Measurements from ENCODE around the gene VIT.
A peak's percentile ranks its signal among the peaks of the same experiment; 100 is the strongest.

The VIT gene

DNA sequence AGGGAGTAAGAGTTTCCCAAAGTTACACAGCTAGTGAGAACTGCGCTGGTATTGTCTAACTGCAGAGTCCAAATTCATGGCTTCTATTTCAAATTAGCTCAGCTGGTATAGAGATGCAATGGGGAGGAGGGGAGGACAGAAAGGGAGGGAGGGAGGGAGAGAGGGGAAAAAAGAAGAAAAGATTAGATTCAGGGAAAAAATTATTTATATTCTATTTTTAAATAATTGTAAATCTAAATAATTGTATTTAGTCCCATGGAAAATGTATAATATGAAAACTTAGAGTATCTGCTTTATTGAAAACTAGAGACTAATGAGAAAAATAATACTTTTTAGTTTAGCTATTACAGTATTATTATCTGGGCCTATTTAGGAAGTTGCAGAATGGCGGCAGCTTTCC lies 37.3 kb upstream of the VIT start:
- no peak for TF ChIP-seq CTCF (IDR thresholded peaks at IDR 0.05)

DNA sequence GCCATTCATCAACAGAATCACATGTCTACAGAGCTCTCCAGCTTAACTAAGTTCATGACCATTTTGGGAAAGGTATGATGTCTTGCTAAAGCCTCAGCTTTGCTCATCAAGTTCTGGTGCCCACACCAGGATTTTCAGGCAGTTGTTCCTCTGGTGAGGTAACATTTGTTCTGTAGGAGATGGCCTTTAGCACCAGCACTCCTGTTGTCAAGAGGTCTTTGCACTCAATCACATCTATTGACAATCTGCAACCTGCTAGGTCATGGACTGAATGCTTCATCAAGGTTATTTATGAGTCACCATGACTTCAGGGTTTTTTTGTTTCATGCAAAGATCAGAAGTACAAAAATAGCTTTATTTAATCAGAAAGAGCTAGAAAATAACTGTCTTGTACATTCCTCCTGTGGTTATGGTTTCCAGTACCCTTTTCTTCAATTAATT lies 36.6 kb upstream of the VIT start:
- no peak for TF ChIP-seq CTCF (IDR thresholded peaks at IDR 0.05)

DNA sequence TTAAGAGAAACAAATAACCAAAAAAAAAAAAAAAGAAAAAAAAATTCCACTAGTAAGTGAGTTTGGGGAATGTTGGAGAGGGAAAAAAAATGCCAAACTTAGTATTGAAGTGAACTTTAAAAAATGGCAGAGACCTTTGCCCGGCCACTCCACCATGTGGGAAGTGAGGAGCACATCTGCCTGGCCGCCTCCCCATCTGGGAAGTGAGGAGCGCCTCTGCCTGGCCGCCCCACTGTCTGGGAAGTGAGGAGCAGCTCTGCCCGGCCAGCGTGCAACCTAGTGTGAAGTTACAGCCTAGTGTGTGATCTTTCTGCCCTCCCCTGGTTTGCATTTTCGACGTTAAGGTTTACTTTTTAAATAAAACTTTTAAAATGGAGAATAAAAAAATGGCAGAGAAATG lies 33.9 kb upstream of the VIT start:
- TF ChIP-seq CTCF (IDR thresholded peaks at IDR 0.05), result no peak

DNA sequence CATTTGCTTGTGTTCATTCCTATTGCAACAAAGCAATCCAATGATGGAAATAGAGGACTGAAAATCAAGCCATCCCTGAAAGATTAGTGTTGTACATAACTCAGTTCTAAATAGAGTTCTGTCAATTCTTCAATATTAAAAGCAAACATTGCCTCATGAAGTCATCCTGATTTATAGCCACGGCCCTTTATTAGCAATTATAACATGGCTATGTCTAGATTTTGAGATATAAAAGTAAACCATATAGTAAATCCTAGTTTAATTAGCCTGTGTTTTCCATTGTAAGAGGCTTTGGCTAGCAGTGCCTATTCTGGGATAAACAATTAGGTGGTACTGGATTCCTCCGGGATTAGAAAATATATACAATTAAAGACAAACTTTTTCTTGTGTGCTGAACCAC lies 33.2 kb upstream of the VIT start:
- TF ChIP-seq CTCF (IDR thresholded peaks at IDR 0.05), result no peak

- TF ChIP-seq CTCF (IDR thresholded peaks at IDR 0.05), result peak; percentile 72
These were observed 32.4 kb upstream of the VIT start for GRCh38 chr2:36663851-36664695.

- TF ChIP-seq CTCF (IDR thresholded peaks at IDR 0.05), result no peak
These were observed 31.8 kb upstream of the VIT start for GRCh38 chr2:36664696-36665076.

DNA sequence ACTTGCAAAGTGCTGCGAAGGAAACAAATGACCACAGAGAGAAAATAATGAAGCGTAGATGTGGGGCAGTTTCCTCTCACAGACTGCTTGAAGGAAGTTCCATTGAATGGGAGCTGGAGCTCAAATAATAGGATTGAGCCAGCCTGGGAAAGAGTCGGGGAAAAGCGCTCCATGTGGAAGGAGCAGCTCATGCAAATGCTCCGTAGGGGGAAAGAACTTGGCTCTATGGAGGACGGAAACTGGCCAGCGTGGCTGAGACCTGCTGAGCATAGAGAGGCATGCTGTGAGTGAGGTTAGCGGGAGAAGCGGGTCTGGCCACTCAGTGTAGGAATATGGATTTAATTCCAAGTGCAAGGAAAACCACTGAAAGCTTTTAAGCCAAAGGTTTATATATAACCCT lies 28.6 kb upstream of the VIT start:
- no peak for TF ChIP-seq CTCF (IDR thresholded peaks at IDR 0.05)
